ENCODE measurements around the gene MAP10.

MAP10 gene

DNA sequence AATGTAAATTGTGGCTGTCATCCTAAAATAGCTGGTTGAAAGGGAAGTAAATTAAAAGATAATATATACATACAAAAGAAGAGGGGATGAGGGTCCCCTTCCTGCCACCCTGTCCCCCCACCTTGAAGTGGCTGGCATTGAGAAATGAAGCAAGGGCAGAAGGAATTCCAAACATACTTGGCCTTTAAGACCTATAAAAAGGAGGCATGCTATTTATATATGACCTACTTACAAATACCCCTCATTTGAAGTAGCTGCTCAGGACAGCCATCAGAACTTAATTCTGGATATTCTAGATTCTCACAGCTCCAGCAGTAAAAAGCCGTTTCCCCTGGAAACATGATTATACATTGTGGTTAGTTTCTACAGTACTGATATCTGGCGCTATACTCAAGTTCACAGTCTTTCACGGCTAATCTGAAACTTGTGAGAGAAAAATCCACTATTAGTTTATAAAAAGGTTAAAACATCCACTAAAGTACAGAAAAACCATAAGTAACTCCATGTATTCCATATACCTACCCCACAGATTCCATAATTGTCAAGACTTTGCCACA lies 9.6 kb upstream of the MAP10 start:
- no peak for DNase-seq (ENCODE audit: low read depth in 2 of 2)

DNA sequence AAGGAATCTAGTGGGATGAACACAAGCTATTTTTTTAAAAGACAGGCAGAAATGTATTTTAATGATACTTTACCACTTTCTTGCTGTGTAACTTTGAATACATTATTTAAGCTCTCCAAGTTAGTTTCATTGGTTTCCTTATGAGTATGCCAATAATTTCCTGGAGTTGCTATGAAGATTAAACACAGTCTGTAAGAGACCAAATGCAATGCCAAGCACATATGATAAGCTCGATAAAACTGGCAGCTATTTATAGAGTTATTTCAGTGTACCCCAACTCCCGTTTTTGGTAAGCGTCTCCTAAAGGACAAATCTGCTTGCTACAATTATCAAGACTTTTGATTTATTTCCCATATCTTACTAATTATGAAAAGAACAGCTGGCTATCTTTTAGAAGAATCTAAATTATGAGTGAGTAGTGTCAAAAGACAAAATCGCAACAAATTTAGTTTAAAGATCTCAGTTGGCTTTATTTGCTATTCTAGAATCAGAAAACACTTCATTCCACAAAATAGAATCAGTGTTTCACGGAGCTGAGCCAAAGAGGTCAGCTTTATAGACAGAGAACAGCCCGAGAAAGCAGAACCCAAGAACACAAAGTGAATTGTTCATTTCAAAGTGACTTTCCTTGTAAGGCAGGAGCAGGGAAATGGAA lies 7.2 kb upstream of the MAP10 start:
- DNase-seq (ENCODE audit: low read depth in 2 of 2): no peak

DNA sequence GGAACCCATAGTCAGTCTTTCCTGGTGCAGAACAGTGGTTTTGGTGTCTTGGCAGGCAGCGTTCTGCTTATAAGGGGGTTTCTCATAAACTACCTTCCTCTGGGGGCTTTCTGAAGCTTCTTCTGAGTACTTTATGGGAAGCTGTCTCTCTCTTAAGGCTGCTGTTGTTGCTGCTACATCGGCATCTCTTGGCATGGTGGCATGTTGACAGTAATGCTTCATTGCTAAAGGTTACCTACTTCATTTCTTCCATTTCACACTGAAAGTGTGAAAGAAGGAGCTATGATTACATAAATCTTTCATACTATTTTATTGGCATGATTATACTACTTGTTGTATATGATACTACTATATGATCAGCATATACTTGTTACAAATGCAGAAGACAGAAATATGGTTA lies 6.3 kb upstream of the MAP10 start:
- no peak for DNase-seq (ENCODE audit: low read depth in 2 of 2)

DNA sequence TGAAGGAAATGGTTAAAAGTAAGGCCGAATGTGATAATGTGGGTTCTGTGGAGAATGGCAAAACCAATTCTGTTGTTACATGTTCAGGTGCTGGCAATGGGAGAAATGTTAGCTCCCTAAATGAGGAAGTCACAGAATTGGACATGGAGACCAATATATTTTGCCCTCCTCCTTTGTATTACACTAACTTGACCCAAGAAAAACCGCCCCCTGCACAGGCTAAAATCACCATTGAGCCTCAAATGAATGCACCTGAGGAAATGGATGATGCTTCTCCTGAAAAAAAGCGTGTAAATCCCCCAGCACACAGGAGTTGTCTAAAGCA lies 932 bp downstream of the MAP10 start:
- no peak for DNase-seq (ENCODE audit: low read depth in 2 of 2)

DNA sequence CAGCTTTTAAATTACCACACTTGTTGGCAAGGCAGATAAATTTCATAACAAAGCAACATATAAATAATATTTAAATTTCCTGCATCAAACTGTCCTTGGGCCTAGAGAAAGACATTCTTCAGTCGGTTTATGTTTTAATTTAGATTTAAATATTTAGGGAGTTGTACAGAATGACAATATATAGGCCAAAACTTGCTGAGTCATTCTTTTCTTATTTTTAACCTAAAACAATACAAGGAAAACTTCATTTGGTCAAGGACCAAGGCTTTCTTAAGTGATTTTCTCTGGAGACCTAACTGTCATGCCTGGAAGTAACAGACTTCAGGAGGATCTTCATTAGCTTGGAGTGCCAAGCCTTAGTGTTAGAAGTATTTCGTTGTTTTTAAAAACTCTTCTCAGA lies 5.6 kb downstream of the MAP10 start:
- no peak for DNase-seq (ENCODE audit: low read depth in 2 of 2)

DNA sequence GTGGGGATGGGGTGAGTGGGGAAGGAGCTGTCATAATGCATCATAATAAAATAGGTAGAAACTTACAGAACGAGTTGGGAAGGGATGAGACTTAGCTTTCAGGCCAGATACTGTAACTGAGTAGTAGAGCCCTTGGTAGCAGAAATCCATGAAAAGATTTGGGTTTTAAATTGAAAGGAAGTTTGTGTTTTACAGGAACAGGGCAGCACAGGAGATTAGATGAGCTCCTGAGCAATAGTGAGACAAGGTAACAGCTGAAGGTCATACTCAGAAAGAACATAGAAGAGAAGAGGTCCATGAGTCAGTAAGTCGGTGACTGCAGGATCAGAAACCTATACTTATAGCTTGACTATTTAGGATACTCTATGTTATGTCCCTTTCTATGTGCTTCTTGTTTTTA lies 7.3 kb downstream of the MAP10 start:
- no peak for DNase-seq (ENCODE audit: low read depth in 2 of 2)

DNA sequence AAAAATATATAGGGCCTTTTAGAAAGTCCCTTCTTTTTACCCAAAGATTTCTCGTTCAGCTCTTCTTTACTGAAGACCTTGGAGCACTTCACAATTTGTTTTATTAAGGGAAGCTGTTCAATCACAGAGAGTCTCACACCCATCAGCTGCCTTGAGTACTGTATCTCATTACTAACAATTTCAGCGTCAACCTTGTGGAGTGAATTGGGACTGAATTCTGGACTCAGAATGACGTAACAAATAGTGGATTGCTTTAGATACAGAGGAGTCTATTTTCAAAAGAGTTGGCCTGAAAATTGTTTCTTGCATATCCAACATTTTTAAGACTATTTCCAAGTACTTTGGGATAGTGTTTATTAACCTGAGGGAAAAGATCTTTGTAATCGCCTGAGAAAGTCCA lies 7.9 kb downstream of the MAP10 start:
- DNase-seq (ENCODE audit: low read depth in 2 of 2): no peak

DNA sequence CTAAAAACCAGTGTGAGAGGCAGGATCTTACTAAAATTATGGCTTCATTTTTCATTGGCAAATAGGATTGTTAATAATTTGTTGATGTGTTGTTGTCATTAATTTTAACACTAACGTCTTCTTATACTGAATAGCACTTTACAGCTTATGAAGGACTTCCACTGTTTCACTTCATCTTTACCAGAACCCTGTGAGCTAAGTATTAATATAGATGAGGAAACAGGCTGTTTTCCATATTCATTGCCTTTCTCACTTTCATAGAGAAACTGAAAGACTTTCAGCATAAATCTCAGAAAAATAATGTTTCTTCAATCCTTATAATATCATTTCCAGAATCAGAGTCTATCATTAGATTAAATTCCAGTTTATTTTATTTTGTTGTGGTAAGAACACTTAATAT lies 8.5 kb downstream of the MAP10 start:
- DNase-seq (ENCODE audit: low read depth in 2 of 2): no peak

DNA sequence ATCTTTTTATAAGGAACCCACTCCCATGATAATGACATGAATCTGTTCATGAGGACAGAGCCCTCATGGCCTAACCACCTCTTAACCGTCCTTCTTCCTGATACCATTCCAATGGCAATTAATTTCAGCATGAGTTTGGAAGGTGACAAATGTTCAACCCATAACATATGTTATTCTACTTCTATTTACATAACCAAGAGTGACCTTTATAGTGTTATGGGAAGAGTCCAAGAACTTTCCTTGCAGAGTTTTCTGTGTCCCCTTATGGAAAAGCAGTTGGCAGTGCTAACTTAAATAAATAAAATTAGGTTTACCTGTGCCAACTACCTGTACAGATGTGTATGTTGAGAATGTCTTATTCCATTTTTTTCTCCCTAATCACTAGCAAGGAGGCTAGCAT lies 11.1 kb downstream of the MAP10 start:
- no peak for DNase-seq (ENCODE audit: low read depth in 2 of 2)

DNA sequence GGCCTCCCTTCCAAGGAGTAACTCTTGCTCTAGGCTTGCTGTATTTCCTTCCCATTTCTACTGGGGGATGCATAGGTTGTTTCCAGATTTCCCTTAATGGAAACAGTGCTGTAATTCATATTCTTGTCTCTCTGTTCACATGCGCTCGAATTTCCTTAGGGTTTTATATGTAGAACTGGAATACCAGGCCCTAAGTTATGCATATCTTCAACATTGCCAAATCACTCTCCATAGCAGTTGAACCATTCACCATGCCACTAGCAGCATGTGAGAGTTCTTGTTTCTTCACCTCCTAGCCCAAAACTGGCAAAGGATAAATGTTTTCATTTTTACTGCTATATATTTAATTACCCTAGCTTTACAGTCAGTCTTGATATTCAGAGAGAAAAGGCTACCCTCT lies 12.8 kb downstream of the MAP10 start:
- no peak for DNase-seq (ENCODE audit: low read depth in 2 of 2)

DNA sequence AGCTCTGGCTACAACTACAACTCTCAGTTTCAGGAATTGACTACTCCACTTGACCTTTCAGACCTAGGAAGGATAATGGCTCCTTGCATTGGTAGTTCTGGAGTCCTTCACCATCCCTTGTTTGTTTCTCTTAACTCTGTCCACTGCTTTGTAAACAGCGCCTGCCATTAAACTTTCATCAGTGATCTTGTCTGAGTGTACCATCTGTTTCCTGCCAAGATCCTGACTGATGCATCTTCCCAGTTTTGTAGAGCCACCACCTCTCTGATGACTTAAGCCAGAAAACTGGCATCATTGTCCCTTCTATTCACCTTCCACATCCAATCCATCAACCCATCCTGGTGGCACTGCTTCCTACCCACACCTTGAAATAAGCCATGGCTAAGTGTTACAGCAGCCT lies 15.2 kb downstream of the MAP10 start:
- no peak for DNase-seq (ENCODE audit: low read depth in 2 of 2)

DNA sequence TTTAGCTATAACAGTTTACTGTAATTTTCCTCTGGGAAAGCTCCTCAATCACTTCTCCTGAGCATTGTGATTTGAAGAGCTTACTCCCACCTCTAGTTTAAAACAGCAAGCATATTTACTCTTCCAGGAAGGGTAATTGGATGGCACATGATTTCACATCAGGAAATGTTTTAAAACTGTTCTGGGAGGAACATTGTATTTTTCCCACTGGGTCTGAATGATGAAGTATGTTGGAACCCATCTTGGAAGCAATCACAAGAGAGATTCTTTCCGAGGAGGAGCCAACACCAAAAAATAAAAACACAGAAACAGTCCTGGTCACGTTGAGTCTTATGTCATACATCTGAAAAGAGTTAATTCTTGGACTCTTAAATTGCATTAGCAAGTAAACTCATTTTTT lies 17.3 kb downstream of the MAP10 start:
- DNase-seq (ENCODE audit: low read depth in 2 of 2): no peak

DNA sequence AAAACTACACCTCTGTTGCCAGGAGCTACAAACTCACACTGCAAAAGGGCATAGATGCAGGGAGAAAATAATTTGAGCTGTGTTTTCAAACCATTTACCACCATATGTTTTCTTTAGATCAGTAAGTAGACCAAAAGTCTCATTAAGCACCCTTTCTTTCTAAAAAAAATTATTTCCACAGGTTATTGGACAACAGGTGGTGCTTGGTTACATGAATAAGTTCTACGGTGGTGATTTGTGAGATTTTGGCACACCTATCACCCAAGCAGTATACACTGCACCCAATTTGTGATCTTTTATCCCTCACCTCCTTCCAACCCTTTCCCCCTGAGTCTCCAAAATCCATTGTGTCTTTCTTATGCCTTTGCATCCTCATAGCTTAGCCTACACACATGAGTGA lies 21.1 kb downstream of the MAP10 start:
- DNase-seq (ENCODE audit: low read depth in 2 of 2): no peak

DNA sequence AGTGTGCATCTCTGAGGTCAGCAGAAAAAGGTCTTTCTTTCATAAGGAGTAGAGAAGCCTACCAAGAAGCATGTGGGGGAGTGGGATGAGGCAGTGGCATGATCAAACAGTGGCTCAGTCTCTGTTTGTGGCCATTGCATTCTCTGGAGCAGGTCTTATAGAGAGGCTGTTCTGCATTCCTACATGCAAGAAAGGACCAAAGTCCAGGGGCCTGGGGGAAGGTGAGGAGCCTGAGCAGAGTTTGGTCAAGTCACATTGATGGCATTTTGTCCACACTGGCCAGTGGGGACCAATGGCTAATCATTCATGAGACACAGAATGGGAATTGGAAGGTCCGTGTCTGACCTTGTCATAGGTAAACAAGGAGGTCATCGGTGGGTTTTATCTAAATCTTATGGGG lies 25.4 kb downstream of the MAP10 start:
- DNase-seq (ENCODE audit: low read depth in 2 of 2): no peak

DNA sequence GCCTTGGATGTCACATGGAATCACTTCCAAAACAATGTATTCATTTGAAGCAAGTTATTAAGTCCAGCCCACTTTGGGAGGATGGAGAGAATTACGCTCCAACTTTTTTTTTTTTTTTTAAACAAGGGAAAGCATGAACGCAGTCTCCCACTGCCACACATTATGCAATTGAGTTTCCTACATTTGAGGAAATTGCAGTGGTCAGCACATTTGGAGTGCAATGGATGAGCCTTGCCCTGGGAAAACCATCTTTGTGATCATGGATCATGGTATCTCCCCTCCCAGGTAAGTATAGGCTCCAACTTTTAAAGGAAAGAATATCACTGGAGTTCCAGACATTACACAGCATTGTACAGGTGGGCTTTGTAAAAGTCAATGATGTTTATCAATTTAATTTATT lies 26.7 kb downstream of the MAP10 start:
- no peak for DNase-seq (ENCODE audit: low read depth in 2 of 2)

DNA sequence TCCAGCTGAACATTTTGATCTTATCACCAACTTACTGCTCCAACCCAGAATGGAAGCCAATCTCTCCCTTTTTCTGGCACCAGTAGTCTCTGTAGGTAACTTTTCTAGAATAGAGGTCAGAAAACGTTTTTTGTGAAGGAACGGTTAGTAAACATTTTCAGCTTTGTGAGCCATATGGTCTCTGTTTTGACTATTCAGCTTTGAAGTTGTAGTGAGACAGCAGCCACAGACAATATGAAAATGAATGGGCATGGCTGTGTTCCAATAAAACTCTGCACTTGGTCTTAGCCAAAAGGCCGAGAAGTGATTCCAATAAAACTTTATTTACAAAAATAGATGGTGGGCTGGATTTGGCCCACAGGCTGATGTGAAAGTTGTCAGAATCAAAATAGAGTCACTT lies 28.9 kb downstream of the MAP10 start:
- no peak for DNase-seq (ENCODE audit: low read depth in 2 of 2)

DNA sequence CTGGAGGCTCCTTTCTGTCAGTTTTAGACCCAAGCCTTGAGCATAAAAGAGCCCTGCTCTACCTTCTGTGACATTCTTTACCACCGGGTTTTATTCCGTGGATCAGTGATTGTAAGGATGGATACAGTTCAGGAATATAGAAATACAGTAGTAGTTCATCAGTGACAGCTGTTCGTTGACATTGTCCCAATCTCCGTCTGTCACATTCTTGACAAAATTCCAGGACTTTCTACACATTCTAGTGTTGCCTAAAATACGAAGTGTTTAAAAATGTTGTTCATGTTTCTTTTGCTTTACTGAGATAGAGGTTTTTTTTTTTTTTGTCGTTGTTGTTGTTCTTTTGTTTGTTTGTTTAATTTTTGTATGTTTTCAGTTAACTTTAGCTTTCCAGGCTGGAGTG lies 29.9 kb downstream of the MAP10 start:
- no peak for DNase-seq (ENCODE audit: low read depth in 2 of 2)

DNA sequence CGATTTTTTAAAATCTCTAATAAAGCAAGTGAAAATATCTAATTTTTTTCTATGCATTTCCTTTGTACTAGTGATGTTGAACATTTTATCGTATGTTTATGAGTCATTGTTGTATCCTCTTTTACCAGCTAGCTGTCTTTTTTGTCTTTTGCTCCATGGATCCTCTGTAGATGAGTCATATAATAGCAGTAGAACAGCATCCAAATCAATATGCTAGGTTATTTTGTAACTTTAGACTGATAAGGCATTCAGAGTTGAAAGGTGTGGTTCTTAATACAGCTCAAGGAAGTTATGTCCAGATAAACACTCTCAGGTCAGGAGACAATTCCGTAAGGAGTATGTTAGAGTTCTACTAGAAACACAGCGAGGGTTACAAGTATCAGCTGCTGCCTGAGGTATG lies 31.9 kb downstream of the MAP10 start:
- DNase-seq (ENCODE audit: low read depth in 2 of 2): no peak

DNA sequence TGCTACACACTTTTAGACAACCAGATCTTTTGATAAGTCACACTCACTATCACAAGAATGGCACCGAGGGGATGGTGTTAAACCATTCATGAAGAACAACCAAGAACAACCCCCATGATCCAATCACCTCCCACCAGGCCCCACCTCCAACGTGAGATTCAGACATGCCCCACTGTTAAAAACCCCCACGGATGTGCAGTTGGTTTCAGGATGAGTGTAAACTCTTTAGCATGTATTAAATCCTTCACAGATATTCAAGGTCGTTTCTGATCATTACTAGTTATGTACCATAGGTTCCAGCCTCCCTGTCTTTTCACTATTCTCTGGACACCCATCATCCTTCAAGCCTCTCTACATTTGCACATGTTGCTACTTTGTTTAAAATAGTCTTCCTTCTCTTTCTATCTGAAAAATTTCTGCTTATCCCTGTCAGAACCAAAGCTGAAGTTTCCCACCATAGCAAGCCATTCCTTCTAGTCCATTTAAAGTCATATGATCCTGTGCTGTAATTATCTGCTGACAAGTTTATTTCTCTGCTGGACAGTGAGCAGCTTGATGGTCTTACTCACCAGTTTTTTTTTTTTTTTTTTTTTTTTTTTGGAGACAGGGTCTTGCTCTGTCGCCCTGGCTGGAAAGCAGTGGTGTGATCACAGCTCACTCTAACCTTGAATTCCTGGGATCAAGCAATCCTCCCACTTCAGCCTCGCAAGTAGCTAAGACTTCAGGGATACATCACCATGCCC lies 36.8 kb downstream of the MAP10 start:
- no peak for DNase-seq (ENCODE audit: low read depth in 2 of 2)

DNA sequence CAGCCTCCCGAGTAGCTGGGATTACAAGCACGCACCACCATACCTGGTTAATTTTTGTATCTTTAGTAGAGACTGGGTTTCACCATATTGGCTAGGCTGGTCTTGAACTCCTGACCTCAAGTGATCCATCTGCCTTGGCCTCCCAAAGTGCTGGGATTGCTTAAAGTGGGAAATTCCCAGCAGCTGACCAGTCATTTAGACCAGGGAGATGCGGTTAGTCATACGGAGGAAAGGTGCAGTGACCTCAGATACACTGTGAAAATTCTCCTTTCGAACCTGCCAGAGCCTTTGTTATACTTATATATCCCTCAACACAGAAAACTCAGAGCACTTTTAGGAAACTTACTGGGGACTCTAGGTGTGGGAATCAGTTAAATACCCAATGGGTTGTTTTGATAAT lies 39.6 kb downstream of the MAP10 start:
- no peak for DNase-seq (ENCODE audit: low read depth in 2 of 2)

DNA sequence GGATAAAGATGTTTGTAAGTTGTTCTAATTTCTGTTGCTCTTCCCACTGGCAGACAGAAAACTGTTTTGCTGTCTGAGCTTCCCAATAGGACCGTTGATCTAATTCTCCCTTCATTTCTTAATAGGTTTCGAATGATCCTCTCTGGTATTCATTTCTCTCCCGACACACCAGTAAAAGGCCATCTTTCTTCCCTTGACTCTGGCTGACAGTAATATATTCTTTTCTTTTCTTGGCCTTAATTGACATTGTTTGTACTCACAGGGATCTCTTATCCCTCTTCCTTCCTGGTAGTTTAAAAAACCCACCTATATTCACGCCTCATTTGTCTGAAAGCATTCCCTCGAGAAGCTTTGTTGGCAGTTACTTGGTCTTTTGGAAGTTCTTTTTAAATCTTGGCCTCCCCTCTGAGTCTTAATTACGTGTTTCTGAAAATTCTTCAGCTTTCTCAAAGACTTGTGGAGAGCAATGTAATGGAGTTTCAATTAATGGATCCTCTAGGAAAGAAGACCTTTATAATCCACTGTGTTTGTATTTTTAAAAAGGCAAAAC lies 40.3 kb downstream of the MAP10 start:
- no peak for DNase-seq (ENCODE audit: low read depth in 2 of 2)

DNA sequence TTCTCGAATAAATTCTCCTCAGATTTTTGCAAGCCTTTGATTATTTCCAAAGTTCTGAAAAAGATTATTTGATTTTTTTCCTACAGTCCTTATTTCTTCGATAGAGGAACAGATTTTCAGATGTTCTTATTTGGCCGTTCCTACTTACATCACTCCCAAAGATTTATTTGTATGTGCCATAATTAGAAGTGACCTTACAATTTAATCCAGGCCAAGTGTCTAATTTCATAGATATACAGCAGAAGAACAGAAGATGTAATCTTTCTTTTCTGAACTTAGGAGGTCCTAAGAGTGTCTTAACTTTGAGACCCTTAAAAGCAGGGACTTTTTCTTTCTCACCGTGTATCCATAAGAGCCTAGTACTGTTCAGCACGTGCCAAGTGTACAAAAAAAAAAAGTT lies 46.3 kb downstream of the MAP10 start:
- DNase-seq (ENCODE audit: low read depth in 2 of 2): no peak

DNA sequence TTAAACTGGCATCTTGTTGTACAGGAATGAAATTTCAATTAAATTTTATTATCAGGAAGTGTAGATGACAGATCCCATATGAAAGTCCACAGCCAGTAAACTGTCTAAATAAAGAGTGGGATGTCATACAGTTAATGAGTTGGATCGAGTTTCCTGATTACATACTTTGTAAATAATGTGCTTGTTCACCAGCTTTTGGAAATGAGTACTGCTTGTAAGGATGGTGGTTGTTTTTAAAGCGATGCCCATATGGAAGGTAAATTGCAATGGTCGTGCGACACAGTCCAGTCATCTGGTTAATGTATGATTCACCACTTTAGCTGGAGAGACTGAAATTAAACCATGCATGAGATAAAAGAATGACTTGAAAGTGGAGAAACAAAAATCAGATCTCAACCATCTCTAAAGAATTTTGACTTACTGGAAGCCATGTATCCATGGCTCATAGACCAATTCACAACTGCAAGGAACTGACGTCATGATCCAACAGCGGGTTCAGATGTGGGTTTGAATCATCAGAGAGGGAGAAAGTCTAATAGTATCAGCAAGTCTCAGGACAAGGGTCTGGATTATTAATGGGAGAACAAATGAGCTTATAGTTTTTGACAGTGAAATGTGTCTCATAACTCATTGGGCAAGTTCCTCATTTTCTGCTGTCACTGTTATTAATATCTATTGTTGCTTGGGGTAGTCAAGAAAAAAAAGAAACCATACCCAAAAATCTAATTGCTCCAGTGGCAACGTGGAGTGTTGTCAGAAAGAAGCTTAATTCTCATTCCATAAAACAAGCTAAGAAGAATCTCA lies 49.0 kb downstream of the MAP10 start:
- no peak for DNase-seq (ENCODE audit: low read depth in 2 of 2)

Data from stimulated activated CD4-positive, alpha-beta T cell treated with anti-CD3 and anti-CD28 coated beads, Interleukin-1b, Interleukin-23, amount 100 ng/mL, for 4 hours (primary cell).